Naive B cell (primary cell): ENCODE data around the gene GUCY2D. TPM values are rescaled to one million over a fixed set of nuclear protein-coding genes. Genes with fewer than 3 reads are reported as not detected.

Experiments
- polyA plus RNA-seq, 6 donors: library from polyadenylated mRNA; unstranded; fragments of 300-500 nt; fragmentation: Illumina TruSeq; gene quantifications; one replicate each; pipeline ENCODE4 v1.2.3, GENCODE V29; 2021; ENCODE audit warnings: low read depth in 6 of 6

GUCY2D gene
- polyA plus RNA-seq, 6 donors from 2014 or later, result not detected

Other genes with a start within 250 kb of the GUCY2D start
- gene KDM6B, start 168.4 kb upstream of the GUCY2D start, polyA plus RNA-seq, result 1 to 10 TPM in 3 of 6 donors, under 1 TPM in 3; 0.04 to 1.9 (median 0.99) TPM
- gene TMEM88, start 147.5 kb upstream of the GUCY2D start, polyA plus RNA-seq, result under 1 TPM in 1 of 6 donors, not detected in 5; 0.68 TPM
- gene NAA38, start 145.1 kb upstream of the GUCY2D start, polyA plus RNA-seq, result 100 to 1,000 TPM; 121 to 158 (median 136) TPM
- gene CYB5D1, start 144.6 kb upstream of the GUCY2D start, polyA plus RNA-seq, result 1 to 10 TPM; 3.4 to 5.2 (median 3.7) TPM
- 1 to 10 TPM in 5 of 6 donors, under 1 TPM in 1; 0.06 to 8.0 (median 3.4) TPM for gene CHD3, start 113.8 kb upstream of the GUCY2D start, polyA plus RNA-seq
- gene RNF227, start 86.3 kb upstream of the GUCY2D start, polyA plus RNA-seq, result 1 to 10 TPM in 5 of 6 donors, under 1 TPM in 1; 0.60 to 5.2 (median 2.9) TPM
- gene KCNAB3, start 72.8 kb upstream of the GUCY2D start, polyA plus RNA-seq, result under 1 TPM in 1 of 6 donors, not detected in 5; 0.15 TPM
- 100 to 1,000 TPM; 202 to 349 (median 224) TPM for gene TRAPPC1, start 70.7 kb upstream of the GUCY2D start, polyA plus RNA-seq
- 10 to 100 TPM in 1 of 6 donors, 1 to 10 TPM in 5; 3.3 to 14.2 (median 7.6) TPM for gene CNTROB, start 70.4 kb upstream of the GUCY2D start, polyA plus RNA-seq
- gene ALOX15B, start 36.4 kb downstream of the GUCY2D start, polyA plus RNA-seq, result not detected
- 1 to 10 TPM in 2 of 6 donors, under 1 TPM in 2, not detected in 2; 0.45 to 2.4 (median 1.1) TPM for gene ALOX12B, start 85.1 kb downstream of the GUCY2D start, polyA plus RNA-seq
- gene ALOXE3, start 115.9 kb downstream of the GUCY2D start, polyA plus RNA-seq, result not detected
- gene HES7, start 121.5 kb downstream of the GUCY2D start, polyA plus RNA-seq, result not detected
- 10 to 100 TPM in 5 of 6 donors, 1 to 10 TPM in 1; 4.5 to 20.9 (median 13.5) TPM for gene PER1, start 149.8 kb downstream of the GUCY2D start, polyA plus RNA-seq
- 10 to 100 TPM; 37.8 to 89.1 (median 65.9) TPM for gene VAMP2, start 160.3 kb downstream of the GUCY2D start, polyA plus RNA-seq
- gene TMEM107, start 173.8 kb downstream of the GUCY2D start, polyA plus RNA-seq, result 10 to 100 TPM; 29.9 to 42.3 (median 34.7) TPM
- gene BORCS6, start 187.6 kb downstream of the GUCY2D start, polyA plus RNA-seq, result 10 to 100 TPM; 14.8 to 24.2 (median 20.4) TPM
- not detected for gene AURKB, start 208.0 kb downstream of the GUCY2D start, polyA plus RNA-seq
- 10 to 100 TPM; 13.5 to 34.9 (median 22.3) TPM for gene CTC1, start 245.4 kb downstream of the GUCY2D start, polyA plus RNA-seq
- gene PFAS, start 246.7 kb downstream of the GUCY2D start, polyA plus RNA-seq, result 10 to 100 TPM; 11.6 to 29.8 (median 17.9) TPM